HG03558 (cell line): ENCODE measurements around the gene KCMF1.
A peak's percentile ranks its signal among the peaks of the same experiment; 100 is the strongest.

Experiments
- ATAC-seq: cut with Tn5 transposase; IDR thresholded peaks from one replicate; pipeline ENCODE4 v1.9.1; 2021; ENCODE audit warnings: moderate number of reproducible peaks; ENCODE audit not compliant: unreplicated experiment; ENCODE audit errors: extremely low read depth

Gene KCMF1

DNA sequence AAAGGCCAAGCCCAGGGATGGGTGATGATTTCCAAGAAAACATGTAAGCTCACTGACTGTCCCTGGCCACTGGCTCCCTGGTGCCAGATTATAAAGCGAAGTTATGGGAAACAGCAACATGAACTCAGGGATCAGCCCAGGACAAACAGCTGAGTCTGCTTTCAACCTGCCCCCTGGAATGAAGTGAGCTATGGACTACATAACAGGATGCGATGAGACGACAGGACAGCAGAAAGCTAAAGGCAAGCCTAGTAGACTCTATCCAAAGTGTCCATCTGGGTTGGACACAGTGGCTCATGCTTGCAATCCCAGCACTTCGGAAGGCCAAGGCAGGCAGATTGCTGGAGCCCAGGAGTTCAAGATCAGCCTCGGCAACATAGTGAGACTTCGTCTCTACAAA lies 16.6 kb upstream of the KCMF1 start:
- no peak for ATAC-seq

- no peak for ATAC-seq
Observed at GRCh38 chr2:84956334-84957297, 14.3 kb upstream of the KCMF1 start.

DNA sequence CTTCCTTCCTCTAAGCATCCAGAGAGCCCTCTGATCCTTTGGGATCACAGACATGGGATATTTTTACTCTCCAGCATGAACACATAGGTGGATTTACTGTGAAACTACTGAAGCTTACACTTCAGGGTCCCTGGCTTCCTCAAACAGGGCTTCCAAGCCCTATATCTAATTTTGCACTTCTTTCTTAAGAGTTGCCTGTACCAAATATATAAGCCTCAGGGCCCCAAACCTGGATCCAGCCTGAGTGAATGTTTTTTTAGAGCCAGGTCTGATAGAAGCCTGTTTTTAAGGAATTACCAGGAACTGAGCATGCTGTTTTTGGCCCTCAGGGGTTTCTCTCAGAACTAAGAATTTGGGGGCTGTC lies 13.2 kb upstream of the KCMF1 start:
- ATAC-seq: no peak

DNA sequence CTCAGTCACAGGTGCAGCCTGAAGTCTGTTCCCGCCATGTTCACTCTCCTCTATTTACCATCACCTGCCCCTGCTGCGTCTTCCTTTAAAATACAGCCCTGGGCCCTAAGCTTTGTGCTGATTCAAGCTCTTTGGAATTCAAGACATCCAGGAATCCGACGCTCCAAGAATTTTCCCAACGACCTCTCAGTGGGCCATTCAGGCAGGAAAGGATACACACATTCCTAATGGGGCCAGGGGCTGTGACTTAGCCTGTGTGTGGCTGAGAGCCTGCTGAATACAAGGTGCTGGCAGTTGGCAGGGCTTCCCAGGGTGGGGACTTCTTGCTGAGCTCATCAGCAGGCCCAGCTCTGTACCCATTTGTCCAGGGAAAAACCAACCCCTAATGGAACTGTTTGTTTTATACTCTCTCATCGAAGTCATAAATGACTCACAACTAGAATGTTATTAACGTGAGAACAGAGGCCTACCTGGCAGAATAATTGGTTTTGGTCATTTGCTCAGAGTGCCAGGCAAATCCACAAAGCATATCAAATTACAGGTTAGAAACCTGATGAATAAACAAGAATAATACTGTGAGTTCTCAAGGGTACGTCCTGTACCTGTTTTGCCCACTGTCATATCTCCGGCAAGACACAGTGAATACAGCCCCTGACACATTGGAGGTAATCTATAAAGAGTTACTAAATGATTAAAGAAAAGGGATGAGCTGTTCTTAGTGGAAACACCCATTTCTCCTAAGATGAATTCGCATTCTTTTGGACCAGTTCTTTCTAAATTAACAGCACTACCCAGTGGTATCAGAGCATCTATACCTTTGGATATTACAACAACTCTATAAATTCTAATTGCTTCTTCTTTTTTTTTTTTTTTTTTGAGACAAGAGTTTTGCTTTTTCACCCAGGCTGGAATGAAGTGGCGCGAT lies 12.6 kb upstream of the KCMF1 start:
- ATAC-seq: no peak

DNA sequence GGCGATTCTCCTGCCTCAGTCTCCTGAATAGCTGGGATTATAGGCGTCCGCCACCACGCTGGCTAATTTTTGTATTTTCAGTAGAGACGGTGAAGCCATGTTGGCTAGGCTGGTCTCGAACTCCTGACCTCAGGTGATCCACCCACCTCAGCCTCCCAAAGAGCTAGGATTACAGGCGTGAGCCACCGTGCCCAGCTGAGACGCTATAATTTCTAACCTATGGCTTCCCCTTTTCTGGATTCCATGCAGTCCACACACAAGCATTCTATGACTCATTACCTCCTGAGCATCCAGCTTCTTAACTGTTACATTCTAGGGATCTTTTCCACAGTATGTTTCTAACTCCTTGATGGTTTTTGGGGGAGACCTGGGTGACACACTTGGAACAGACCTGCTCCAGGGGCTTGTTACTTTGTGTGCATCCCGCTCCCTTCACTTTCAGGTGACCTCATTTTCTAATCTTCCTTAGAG lies 11.8 kb upstream of the KCMF1 start:
- no peak for ATAC-seq

- no peak for ATAC-seq
Observed at GRCh38 chr2:84959566-84960506, 11.1 kb upstream of the KCMF1 start.

GRCh38 chr2:84962917-84963316 lies 8.0 kb upstream of the KCMF1 start:
- no peak for ATAC-seq

- ATAC-seq: no peak
Observed at GRCh38 chr2:84963323-84963691, 7.7 kb upstream of the KCMF1 start.

DNA sequence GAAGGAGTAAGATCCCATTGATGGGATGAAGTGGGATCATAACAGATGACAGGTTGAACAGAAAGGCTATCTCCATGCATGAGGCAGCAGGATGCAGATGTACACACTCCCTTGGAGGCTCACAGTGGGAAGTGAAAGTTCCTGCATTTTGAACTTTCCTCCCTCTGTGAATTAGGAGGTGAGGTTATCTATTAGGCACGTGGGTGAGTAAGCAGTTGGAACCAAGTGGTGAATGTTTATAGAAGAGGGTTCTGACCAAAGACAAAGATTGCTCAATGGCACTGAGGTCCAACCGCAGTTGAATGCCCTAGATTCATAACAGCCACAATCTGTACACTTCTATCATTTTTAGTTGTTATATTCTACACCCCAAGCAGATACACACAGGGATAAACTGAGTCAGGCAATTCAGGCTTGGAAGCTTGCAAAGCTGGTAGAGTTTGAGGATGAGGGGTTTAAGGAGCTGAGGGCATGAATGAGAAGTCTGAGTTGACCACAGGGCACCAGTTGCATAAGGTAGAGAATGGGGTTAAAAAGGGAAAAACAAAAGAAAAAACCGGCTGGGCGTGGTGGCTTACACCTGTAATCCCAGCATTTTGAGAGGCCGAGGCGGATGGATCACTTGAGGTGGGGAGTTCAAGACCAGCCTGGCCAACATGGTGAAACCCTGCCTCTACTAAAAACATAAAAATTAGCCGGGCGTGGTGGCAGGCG lies 7.1 kb upstream of the KCMF1 start:
- no peak for ATAC-seq

DNA sequence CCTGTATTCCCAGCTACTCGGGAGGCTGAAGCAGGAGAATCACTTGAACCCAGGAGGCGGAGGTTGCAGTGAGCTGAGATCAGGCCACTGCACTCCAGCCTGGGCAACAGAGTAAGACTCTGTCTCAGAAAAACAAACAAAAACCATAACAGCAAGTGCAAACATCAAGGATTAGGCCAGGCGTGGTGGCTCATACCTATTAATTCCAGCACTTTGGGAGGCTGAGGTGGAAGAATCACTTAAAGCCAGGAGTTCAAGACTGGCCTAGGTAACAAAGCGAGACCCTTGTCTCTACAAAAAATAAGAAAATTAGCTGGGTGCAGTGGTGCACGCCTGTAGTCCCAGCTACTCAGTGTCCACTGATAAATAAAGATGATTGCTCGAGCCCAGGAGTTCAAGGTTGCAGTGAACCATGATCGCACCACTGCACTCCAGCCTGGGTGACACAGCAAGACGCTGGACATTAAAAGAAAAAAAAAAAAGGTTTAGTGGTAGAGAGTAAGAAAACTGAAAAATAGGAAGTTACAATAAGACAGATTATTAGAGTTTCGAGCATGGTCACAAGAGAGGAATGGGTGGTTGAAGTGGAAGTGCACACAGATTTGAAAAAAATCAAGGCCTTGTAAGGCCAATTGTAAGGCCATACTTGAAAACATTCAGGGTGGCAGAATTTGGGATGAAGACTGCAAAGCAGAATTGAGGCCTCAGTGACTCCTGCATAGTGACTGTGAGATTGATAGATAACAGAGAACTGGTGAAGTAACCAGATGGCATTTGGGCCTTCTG lies 6.4 kb upstream of the KCMF1 start:
- ATAC-seq: no peak

GRCh38 chr2:84965192-84965516 lies 5.8 kb upstream of the KCMF1 start:
- ATAC-seq: no peak

DNA sequence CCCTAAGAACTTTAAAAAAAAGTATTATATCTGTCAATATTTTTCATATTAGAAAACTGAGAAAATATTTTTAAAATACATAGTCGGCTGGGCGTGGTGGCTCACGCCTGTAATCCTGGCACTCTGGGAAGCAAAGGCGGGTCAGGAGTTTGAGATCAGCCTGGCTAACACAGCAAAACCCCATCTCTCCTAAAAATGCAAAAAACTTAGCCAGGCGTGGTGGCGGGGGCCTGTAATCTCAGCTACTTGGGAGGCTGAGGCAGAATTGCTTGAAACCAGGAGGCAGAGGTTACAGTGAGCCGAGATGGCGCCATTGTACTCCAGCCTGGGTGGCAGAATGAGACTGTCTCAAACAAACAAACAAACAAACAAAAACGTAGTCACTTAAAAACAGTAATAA lies 5.1 kb upstream of the KCMF1 start:
- ATAC-seq: no peak

DNA sequence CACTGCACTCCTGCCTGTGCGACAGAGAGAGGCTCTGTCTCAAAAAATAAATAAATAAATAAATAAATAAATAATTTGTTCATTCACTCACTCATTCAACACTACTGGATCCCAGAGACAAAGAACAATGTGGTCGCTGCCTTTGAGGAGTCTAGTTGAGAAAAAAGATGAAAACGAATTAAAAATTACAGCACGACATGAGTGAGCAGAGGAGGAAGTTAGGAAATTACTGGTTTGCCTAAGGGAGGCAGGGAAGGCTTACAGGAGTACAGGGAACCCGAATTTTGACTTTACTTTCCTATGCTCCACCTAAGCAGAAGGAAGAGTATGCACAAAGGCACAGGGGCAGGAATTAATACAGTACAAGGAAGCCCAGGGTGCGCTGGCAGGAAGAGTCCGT lies 4.2 kb upstream of the KCMF1 start:
- ATAC-seq: no peak

DNA sequence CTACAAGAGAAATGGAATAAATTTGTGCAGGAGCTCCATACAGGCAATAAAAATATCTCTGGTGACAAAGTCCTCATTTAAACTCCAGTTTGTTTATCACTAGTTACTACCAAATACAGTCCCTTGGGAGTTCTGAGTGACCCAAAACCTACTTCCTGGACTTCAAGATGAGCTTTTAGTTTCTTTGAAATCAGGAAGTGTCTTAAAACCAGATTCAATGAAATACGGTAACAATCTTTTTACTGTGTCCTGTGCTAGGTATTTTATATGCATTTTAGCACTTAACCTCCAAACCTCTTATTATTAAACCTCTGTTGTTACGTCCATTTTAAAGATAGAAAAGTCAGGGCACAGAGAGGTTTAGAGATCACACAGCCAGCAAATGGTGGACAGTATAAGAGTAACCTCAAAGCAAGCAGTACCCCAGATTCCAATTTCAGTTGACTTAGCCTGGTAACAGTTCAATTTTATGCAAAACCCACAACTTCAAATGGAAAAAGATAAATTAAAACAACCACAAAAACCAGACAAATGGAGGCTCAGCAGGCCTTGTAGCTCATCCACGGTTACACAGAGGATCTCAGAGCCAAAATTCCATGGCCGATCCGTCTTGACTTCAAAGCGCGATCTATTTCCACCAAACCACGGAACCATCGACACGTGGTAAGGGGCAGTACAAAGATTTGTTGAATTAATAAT lies 1.3 kb upstream of the KCMF1 start:
- ATAC-seq: no peak

DNA sequence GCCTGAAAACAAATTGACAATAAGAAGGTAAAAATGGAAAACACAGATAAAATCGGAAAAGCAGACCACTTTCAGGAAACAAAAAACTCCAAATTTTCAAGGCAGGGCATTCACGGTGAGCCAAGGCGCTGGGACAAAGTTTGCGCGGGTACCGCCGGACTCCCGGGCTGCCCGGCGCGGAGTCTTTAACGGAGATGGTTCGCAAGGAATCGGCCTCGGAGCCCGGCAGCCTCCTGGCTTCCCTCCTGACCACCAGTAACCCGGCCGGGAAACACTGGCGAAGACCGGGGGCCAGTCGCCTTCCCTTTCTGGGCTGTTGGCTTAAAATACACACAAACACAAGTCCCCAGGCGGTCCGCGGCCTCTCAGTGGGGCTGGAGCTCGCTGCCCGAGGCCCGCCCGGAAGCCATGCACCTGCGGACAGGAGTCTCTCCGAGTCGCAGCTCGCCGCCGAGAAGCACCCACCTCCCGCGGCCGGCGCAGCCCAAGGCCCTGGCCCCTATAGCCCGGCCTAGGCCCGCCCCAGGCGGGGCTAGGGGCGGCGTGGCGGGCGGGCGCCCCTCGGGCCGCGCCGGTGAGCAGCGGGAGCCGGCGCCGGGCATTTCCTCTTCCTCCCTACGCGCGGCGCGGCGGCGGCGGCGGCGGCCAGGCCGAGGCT lies 622 bp upstream of the KCMF1 start:
- peak; percentile 22 for ATAC-seq

DNA sequence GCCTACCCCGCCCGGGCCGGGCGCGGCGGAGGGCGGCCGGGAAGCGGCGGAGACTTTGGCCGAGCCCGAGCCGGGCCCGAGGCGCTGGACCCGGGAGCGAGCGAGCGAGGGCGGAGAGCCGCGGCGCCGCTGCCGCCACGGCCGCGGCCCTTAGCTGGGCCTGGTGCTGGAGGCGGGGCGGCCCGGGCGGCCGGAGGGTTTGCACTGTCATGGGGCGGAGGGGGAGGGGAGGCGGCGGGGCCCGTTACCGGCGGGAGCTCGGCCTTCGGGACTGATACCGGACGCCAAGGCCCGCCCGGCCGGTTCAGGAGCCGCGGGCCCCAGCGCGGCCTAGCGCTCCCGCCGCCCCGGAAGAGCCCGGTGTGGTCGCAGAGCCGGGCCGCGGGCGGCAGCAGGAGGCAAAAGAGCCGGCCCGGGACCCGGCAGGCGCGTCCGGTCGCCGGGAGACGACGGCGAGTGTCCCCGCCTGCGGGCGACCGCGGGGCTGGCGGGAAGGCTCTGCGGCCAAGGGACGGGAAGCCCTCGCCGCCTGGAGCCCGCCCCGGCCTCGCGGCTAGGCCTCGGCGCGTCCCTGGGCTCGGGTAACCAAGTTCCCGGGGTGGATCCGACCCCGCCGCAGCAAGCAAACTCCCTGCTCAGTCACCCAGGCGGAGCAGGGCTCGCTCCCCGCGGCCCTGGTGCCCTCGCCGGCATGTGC lies 697 bp downstream of the KCMF1 start:
- peak; percentile 19 for ATAC-seq

GRCh38 chr2:84972207-84972783 lies 1.3 kb downstream of the KCMF1 start:
- ATAC-seq: no peak
